K562 (cell line): ENCODE data around the gene LRRC8E. TPM values are rescaled to one million over a fixed set of nuclear protein-coding genes. Genes with fewer than 3 reads are reported as not detected.

Experiments used
- DDX20 ChIP-seq: fragments of 450-650 bp; IDR thresholded peaks from 2 replicates; pipeline ENCODE4 v1.6.1; 2016; ENCODE audit warnings: missing genetic modification characterization, low read depth, mild to moderate bottlenecking, missing compliant biosample characterization, moderate library complexity
- EGR1 ChIP-seq: fragments of 450-650 bp; conservative IDR thresholded peaks from 2 replicates; pipeline ENCODE4 v1.6.1; 2017; ENCODE audit warnings: mild to moderate bottlenecking
- FOXA1 ChIP-seq: fragments of 450-650 bp; IDR thresholded peaks from 2 replicates; pipeline ENCODE4 v1.6.1; 2016; ENCODE audit warnings: mild to moderate bottlenecking, borderline replicate concordance
- KLF13 ChIP-seq: fragments of 450-650 bp; IDR thresholded peaks from 2 replicates; pipeline ENCODE4 v1.6.1; 2016; ENCODE audit warnings: missing genetic modification characterization, low read depth, mild to moderate bottlenecking, missing compliant biosample characterization, moderate library complexity, borderline replicate concordance
- MYBL2 ChIP-seq, 2 experiments: fragments of 450-650 bp in 1 of 2; sonication (generic) in 1 of 2; formaldehyde crosslinking in 1 of 2; IDR thresholded peaks; 2 replicates each; pipeline versions ENCODE4 v1.6.1 to v1.8.1; 2017 to 2022; ENCODE audit warnings: borderline replicate concordance in 1 of 2, inconsistent platforms in 1 of 2, low read depth in 1 of 2, mild to moderate bottlenecking in 1 of 2, missing genetic modification reagents in 1 of 2, moderate library complexity in 1 of 2
- NCOA4 ChIP-seq: fragments of 450-650 bp; IDR thresholded peaks from 2 replicates; pipeline ENCODE4 v1.6.1; 2018; ENCODE audit warnings: mild to moderate bottlenecking; ENCODE audit not compliant: partially characterized antibody
- PHF8 ChIP-seq: fragments of 200-600 bp; sonication (generic); IDR thresholded peaks from 2 replicates; pipeline ENCODE4 v1.6.1; 2012; ENCODE audit warnings: mixed run types, mild to moderate bottlenecking, inconsistent platforms, low read length, moderate library complexity, borderline replicate concordance
- PURB ChIP-seq: sonication (generic); formaldehyde crosslinking; IDR thresholded peaks from 2 replicates; pipeline ENCODE4 v1.9.0; 2021; ENCODE audit warnings: low read depth, mild to moderate bottlenecking, missing genetic modification reagents
- SRF ChIP-seq, 2 experiments: fragments of 250-450, 450-650 bp in 1 of 2; sonication (Bioruptor Pico) in 1 of 2; sonication (generic) in 1 of 2; formaldehyde crosslinking; IDR thresholded peaks; 2 replicates each; pipeline versions ENCODE4 v1.5.0 to v1.5.1; 2020 to 2022; ENCODE audit warnings: mild to moderate bottlenecking in 1 of 2, missing genetic modification reagents in 1 of 2
- ZNF140 ChIP-seq: fragments of 250-450 bp; sonication (Bioruptor Pico); IDR thresholded peaks from 2 replicates; pipeline ENCODE4 v1.8.0; 2021; ENCODE audit warnings: moderate library complexity, mild to moderate bottlenecking, inconsistent platforms
- polyA plus RNA-seq, 8 experiments: library from polyadenylated mRNA; depleted of rRNA in 4 of 8; stranded (reverse) in 5 of 8; unstranded in 3 of 8; fragments of >200 nt; fragmentation: Nextera tagmentation in 2 of 8; fragmentation: Illumina TruSeq in 1 of 8; extraction: Ambion mirVana in 2 of 8; extraction: Trizol in 1 of 8; gene quantifications; 2 replicates each; pipeline versions ENCODE4 v1.2.1 to v1.2.3, GENCODE V29; 2011 to 2014; ENCODE audit warnings: inconsistent platforms in 1 of 8, missing spikeins in 1 of 8
- total RNA-seq, 7 experiments: library from RNA; depleted of rRNA in 6 of 7; stranded (reverse); fragments of >200 nt in 6 of 7; fragmentation: Illumina TruSeq in 2 of 7; extraction: Trizol in 2 of 7; gene quantifications; 2 replicates each; pipeline versions ENCODE4 v1.2.1 to v1.2.3, GENCODE V29; 2011 to 2021; ENCODE audit warnings: low replicate concordance in 1 of 7
- TF ChIP-seq, protein P1 (sequence below), 2 experiments: fragments of 450-650 bp; IDR thresholded peaks; 2 replicates each; pipeline ENCODE4 v1.6.1; 2016; ENCODE audit warnings: mild to moderate bottlenecking in 2 of 2, borderline replicate concordance in 1 of 2, low read depth in 1 of 2, moderate library complexity in 1 of 2
- TF ChIP-seq, protein P2 (sequence below): sonication (generic); formaldehyde crosslinking; IDR thresholded peaks from 2 replicates; pipeline ENCODE4 v1.8.1; 2023; ENCODE audit warnings: mild to moderate bottlenecking, missing genetic modification reagents, moderate library complexity
- TF ChIP-seq, protein P3 (sequence below): fragments of 450-650 bp; IDR thresholded peaks from 2 replicates; pipeline ENCODE4 v1.6.1; 2016; ENCODE audit warnings: borderline replicate concordance

LRRC8E gene
- total and polyA plus RNA-seq, 9 of the 15 experiments (the other 6 are each of a cell fraction or from before 2014, with no cell fraction given), result 0.08 to 5.7 (median 3.5) TPM; not detected in 1

DNA sequence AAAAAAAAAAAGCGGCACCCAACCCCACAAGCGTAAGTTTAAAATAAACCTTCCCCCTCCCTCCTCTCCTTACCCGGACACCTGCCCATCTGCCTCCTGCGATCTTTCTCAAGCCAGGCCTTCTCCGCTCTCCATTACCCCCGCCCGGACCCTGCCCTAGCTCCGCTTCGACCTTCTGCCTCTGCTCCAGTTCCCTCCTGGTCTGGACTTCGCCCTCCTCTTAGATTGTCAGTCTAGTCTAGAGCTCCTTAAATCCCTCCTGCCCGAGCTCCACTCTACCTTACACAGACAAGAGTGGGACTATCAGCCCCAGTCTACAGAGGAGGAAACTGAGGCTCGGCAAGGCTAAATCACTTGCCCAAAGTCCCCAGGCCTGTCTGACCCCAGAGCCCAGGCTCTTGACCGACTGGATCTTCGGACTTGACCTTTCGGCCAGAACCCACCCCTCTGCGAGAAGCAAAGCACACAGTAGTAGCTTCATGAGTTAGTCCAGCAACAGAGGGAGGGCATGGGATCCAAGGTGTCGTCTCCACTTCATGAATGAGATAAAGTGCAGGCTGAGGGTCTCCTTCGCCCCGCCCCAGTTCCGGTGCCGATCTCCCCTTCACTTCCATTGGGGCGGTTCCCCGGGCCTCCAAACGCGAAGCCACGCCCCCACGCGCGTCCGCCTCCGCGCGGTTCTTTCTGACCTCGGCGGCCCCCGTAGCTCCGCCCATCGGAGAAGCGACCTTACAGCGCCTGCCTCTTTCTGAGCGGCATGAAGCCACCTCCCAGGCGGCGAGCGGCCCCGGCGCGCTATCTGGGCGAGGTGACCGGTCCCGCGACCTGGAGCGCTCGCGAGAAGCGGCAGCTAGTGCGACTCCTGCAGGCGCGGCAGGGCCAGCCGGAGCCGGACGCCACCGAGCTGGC, 31.6 kb downstream of the LRRC8E start, which contains the start of gene SNAPC2 (continued):
- TF ChIP-seq, protein P1, sequence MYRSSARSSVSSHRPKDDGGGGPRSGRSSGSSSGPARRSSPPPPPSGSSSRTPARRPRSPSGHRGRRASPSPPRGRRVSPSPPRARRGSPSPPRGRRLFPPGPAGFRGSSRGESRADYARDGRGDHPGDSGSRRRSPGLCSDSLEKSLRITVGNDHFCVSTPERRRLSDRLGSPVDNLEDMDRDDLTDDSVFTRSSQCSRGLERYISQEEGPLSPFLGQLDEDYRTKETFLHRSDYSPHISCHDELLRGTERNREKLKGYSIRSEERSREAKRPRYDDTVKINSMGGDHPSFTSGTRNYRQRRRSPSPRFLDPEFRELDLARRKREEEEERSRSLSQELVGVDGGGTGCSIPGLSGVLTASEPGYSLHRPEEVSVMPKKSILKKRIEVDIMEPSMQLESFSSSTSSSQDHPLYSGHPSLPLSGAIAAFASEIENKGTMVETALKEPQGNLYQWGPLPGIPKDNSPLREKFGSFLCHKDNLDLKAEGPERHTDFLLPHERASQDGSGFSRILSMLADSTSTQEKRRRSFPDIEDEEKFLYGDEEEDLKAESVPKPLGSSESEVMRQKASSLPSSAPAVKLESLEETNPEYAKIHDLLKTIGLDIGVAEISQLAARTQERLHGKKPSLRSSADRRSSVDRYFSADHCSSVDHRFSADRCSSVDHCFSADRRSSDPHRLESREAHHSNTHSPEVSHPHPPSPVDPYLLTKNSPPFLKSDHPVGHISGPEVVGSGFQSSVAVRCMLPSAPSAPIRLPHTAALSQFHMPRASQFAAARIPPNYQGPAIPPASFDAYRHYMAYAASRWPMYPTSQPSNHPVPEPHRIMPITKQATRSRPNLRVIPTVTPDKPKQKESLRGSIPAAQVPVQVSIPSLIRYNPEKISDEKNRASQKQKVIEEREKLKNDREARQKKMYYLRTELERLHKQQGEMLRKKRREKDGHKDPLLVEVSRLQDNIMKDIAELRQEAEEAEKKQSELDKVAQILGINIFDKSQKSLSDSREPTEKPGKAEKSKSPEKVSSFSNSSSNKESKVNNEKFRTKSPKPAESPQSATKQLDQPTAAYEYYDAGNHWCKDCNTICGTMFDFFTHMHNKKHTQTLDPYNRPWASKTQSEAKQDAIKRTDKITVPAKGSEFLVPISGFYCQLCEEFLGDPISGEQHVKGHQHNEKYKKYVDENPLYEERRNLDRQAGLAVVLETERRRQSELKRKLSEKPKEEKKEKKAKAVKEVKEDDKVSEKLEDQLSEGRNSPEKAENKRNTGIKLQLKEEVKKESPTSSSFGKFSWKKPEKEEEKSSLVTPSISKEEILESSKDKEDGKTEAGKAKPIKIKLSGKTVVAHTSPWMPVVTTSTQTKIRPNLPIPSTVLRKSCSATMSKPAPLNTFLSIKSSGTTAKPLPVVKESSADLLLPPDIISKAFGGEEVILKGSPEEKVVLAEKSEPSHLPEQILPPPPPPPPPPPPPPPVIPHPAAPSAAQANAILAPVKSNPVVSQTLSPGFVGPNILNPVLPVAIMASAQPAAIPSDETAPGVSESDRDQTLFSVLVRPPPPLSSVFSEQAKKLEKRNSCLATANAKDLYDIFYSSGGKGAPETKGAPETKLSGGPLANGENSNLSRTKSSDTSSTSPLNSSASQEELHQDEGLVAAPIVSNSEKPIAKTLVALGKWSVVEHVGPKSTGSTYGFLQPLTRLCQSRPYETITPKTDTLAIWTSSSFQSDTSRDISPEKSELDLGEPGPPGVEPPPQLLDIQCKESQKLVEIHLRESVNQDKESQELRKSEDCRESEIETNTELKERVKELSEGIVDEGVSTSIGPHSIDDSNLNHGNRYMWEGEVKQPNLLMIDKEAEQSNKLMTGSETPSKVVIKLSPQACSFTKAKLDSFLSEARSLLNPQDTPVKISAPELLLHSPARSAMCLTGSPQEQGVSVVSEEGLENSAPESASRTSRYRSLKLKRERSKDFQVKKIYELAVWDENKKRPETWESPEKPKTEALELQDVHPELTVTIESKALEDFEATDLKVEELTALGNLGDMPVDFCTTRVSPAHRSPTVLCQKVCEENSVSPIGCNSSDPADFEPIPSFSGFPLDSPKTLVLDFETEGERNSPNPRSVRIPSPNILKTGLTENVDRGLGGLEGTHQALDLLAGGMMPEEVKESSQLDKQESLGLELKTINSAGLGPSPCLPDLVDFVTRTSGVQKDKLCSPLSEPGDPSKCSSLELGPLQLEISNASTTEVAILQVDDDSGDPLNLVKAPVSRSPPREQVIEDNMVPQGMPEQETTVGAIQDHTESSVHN (IDR thresholded peaks at IDR 0.05; ENCODE audit: borderline replicate concordance in 1 of 2, low read depth in 1 of 2), result no peak
- TF ChIP-seq ZNF140 (no peak), DDX20 (tag) (no peak), PURB (CRISPR knock-in tag) (no peak), EGR1 (peak; percentile 90), NCOA4 (no peak), SRF (CRISPR knock-in tag; IDR thresholded peaks at IDR 0.05) (peak in 1 of 2 experiments; percentile 48; a peak in 1 of 4 replicates), PHF8 (peak; percentile 52; the same call in 1 of the 2 replicates), FOXA1 (no peak), KLF13 (peak; percentile 56; the same call in 1 of the 2 replicates), MYBL2 (IDR thresholded peaks at IDR 0.05; ENCODE audit: low read depth) (no peak), MYBL2 (CRISPR knock-in tag; IDR thresholded peaks at IDR 0.05; ENCODE audit: borderline replicate concordance) (no peak)
- TF ChIP-seq, protein P2, sequence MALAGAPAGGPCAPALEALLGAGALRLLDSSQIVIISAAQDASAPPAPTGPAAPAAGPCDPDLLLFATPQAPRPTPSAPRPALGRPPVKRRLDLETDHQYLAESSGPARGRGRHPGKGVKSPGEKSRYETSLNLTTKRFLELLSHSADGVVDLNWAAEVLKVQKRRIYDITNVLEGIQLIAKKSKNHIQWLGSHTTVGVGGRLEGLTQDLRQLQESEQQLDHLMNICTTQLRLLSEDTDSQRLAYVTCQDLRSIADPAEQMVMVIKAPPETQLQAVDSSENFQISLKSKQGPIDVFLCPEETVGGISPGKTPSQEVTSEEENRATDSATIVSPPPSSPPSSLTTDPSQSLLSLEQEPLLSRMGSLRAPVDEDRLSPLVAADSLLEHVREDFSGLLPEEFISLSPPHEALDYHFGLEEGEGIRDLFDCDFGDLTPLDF (CRISPR knock-in tag), result peak; percentile 57; the same call in 1 of the 2 replicates
- TF ChIP-seq, protein P3, sequence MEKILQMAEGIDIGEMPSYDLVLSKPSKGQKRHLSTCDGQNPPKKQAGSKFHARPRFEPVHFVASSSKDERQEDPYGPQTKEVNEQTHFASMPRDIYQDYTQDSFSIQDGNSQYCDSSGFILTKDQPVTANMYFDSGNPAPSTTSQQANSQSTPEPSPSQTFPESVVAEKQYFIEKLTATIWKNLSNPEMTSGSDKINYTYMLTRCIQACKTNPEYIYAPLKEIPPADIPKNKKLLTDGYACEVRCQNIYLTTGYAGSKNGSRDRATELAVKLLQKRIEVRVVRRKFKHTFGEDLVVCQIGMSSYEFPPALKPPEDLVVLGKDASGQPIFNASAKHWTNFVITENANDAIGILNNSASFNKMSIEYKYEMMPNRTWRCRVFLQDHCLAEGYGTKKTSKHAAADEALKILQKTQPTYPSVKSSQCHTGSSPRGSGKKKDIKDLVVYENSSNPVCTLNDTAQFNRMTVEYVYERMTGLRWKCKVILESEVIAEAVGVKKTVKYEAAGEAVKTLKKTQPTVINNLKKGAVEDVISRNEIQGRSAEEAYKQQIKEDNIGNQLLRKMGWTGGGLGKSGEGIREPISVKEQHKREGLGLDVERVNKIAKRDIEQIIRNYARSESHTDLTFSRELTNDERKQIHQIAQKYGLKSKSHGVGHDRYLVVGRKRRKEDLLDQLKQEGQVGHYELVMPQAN, result no peak; the same call in 1 of the 2 replicates
